ENCODE results near the gene MAGI1.

- TF ChIP-seq, protein P1, sequence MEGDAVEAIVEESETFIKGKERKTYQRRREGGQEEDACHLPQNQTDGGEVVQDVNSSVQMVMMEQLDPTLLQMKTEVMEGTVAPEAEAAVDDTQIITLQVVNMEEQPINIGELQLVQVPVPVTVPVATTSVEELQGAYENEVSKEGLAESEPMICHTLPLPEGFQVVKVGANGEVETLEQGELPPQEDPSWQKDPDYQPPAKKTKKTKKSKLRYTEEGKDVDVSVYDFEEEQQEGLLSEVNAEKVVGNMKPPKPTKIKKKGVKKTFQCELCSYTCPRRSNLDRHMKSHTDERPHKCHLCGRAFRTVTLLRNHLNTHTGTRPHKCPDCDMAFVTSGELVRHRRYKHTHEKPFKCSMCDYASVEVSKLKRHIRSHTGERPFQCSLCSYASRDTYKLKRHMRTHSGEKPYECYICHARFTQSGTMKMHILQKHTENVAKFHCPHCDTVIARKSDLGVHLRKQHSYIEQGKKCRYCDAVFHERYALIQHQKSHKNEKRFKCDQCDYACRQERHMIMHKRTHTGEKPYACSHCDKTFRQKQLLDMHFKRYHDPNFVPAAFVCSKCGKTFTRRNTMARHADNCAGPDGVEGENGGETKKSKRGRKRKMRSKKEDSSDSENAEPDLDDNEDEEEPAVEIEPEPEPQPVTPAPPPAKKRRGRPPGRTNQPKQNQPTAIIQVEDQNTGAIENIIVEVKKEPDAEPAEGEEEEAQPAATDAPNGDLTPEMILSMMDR (IDR thresholded peaks at IDR 0.05), result no peak
- TF ChIP-seq POLR2A (IDR thresholded peaks at IDR 0.05), result no peak
Observed at GRCh38 chr3:65706301-65706700, 332.4 kb downstream of the MAGI1 start.

Measured in vagina (tissue), 2 donors.